ENCODE measurements around the gene TBPL1.
"Not testable (repeated sequence)": the region's sequence is repeated elsewhere in the genome, so short reads cannot be mapped to it uniquely, and the experiment has no call there.

The TBPL1 gene

DNA sequence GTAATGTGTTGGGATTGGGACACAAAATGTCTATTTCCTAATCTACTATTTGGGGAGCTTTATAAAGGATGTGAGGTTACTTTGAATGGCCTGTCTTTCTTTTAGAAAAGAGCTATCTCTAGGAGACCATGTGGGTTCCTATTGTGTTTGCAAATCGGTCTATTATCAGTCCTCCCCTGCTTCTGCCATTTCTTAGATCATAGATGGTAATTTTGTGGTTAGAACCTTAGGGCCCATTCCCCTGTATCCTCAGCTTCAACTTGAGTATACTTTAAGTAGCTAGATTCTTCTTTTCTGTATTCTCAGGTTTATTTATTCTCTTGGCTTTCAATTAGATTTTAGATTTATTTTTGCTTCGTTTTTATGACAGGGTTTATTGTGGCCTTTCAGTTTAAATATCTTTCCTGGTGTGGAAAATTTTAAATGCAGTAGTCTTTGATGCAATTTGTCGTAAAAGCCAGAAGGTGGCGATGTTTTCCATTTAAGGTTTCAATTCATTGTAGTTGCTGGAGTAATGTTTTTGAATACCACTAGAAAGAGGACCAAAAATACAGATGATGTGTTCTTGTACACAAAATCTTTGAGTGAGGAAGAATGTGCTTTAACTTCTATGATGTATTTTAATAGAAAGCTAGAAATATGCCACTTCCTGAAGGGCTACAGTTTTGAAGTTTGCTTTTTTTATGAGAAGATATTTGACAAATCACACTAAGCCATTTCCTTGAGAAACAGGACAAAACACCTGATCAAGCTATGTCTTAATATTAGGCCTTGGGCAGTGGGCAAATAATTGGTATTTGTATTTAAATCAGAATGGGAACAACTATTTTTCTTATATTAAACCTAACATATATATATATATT, 20.3 kb downstream of the TBPL1 start:
- DNase-seq (ENCODE audit: low read depth): peak; percentile 51

DNA sequence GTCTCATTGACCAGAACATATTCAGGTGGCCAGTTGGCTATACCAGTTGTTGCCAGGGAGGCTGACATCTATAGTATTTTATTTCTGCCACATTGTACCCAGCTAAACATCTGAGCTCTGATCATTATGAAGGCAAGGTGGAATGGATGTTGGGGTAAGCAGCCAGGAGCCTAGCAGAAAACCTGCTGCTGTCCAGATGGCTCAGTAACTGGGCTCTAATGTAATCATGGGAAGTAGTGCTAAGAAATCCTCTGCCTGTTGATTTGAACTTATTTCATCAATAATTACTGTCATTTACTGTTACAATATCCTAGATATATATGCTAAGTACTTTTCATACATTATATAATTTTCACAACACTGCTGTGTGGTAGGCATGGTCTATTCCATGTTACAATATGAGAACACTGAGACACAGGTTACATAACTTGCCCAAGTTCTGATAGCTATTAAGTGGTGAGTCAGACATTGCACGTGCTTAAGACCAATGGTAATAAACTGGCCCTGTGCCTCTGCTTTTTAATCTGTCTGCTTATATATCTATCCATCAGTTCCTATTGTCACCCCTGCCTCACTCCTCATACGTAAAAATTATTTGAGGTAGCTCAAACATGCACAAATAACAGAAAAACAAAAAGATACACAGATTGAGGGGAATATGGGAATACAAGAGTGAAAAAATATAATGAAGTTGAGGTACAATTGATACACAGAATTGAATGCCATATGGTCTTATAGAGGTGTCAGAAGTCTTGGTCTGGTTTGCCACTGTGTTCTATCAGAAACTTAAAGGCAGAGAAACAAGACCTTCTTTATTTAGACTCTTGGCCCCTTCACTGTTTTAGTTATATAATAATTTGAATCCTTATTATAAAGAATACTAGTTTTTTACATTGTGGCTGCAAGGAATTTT, 25.2 kb downstream of the TBPL1 start:
- DNase-seq (ENCODE audit: low read depth): peak; percentile 60

DNA sequence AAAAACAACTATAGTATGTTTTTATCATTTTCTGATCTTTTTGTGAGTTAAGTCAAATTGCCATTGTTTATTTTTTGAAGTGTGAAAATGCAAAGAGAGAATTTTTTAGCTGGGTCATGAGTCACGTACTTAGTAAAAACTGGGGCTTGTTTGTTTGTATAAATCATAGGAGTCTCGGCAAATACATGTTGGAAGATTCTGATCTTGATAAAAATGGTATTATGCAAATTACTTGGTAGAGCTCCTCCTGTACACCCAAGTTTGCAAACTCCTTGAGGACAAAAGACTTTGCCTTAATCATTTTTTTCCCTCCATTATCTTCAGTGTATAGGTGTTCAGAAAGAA, 25.8 kb downstream of the TBPL1 start:
- DNase-seq (ENCODE audit: low read depth): no peak

DNA sequence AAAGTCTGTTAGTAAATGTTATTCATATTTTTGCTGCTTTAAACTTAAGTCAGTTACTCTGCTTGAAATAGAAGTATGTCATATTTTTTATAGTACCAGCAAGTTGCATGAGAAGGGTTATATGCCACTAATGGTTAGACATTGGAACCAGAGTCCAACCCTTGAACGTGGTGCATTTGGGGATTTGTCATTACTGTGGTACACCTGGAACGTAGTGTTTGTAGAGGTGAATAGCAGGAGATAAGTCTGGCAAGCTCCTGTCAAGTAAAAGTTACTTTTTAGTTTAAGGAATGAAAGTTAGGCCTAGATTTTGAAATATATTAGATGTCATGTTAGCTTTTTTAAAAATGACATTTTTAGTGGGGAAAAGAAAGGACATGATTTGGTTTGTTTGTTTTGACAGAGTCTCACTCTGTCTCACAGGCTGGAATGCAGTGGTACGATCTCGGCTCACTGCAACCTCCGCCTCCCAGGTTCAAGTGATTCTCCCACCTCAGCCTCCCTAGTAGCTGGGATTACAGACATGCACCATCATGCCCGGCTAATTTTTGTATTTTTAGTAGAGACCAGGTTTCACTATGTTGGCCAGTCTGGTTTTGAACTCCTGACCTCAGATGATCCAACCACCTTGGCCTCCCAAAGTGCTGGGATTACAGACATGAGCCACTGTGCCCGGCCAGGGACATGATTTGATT, 26.4 kb downstream of the TBPL1 start:
- DNase-seq (ENCODE audit: low read depth): not testable (repeated sequence)

DNA sequence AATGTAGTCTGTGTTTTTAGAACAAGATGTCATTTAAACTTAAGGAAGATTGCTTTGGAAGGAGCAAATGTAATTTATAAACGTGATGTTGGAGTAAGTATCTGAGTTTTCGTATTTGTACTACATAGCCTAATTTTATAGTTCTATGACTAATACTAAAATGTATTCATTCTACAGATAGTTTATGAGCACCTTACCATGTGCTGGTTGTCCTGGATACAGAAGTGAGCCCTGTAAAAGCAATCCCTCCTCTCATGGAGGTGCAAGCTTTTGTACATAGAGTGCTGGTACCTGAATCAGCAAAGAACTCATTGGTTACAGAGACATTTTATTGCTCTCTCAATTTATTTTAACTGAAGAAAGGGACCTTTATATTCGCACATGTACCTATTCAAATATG, 27.1 kb downstream of the TBPL1 start:
- DNase-seq (ENCODE audit: low read depth): no peak

DNA sequence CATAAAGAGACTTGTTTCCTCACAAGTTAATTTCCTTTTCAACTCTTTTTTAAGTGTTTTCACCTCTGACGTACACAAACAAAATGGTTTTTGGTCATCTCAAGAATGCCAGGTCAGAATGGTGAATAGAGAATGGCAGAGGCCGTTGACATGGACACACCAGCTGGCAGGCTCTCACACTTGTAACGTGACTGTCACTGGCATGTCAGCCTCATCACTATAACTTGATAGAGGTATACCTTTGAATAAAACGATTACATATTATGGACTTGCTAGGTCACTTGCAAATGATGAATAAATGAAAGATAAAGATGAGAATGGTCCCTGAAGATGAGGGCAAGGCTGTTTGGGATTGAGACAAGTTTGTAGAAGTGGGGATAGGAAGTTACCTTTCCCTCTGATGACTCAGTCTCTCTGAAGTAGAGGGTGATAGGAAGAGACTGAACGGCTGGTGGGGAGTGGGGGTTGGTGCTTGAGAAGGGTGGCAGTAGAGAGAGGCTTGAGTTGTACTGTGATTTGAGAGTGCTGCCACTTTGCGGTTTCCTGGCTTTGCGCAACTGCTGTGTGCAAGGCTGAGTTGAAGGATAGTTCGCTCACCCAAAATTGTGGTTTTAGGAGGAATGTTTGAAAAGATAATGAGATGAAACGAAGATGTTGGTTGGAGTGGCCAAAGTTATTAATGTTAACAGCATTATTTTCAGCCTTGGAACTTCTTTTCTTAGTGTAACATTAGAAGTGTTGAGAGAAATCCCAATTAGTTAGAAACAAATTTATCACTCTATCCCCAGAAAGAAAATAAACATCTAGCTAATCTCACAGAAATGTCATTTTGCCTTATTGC, 30.3 kb downstream of the TBPL1 start:
- DNase-seq (ENCODE audit: low read depth): peak; percentile 73

DNA sequence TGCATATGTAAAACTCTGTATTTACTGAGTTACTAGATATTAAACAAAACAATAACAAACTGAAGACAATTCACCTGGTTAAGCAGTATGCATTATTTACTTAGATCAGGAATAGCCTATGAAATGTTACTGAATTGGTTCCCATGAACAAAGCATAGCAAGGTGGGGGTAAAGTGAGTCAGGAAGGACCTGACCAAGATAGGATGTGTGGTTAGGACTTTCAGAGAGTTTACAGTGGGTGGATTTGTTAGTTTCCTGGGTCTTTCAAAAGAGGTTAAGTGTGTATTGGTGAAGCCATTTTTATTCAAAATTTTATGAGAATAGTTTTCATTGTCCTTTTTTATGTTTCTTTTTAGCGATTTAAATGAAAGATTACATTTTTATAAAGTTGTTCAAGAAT, 32.9 kb downstream of the TBPL1 start:
- no peak for DNase-seq (ENCODE audit: low read depth)

DNA sequence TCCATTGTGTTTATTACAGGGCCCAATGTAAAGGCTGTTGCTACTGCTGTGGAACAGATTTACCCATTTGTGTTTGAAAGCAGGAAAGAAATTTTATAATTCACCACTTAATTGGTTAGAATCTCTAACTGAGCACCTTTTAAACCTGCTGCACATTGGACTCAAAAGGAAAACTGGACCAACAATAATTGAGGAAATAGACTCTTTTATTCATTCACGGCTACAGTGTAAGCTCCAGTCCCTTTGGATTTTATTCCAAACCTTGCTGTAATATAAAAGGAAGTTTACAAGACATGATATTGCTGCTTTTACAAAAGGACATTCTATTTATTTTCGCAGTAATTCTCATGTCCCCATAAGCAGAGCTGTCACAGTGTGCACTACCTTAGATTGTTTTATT, 33.9 kb downstream of the TBPL1 start:
- no peak for DNase-seq (ENCODE audit: low read depth)

DNA sequence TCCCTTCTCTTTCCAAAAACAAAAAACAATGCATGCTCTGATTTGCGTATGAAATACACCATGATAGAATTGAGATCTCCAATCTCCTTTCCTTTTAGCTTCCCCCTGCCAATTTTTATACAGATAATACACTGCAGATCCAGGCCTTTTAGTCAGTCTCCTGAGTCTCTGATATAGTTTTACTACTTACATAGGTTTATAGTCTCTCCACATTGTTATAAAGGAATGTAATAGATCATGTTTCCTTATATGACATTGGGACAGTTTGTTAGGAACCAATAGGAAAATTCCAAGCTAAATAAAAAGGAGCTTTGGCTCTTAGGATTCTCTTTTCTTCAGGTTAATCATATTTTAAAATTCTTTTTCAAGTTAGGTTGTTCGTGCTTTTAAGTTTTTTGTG, 36.5 kb downstream of the TBPL1 start:
- no peak for DNase-seq (ENCODE audit: low read depth)

DNA sequence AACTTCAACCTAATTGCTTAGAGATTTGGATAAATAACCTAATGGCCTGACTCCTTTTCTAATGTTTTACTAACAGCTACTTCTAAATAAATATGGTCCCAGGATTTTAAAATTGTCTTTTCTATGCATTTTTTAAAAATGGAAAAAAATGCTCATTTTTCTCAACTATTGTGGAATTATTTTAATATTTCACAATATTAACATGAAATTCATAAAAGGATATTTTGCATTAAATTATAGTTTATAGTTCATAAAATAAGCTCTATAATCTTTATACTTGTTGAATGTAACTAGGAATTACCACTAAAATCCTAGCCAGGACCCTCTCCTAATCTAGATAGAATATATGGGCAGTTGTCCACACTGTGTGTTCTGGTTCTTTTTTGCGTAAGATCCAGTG, 37.3 kb downstream of the TBPL1 start:
- DNase-seq (ENCODE audit: low read depth): no peak

DNA sequence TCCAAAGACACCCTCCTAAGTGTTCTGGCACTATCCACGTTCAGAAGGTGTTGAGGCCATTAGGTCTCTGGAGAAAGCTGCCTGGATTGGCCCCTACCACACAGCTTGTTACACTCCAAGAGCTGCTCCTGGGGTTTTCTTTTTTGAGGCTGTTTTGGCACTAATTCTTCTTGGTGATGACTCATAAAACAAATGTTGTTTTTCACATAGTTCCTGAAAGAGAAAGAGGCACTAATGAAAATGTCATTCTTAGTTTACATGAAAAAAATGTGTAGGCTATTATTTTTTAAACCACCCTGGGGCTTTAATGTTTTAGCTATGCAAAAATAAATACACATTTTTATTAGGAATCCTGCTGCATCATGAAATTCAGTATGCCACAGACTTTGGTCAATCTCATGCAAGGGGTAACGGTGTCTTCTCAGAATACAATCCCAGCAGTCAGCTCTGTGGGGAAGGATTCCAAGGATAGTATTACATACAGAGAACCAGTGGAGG, 38.1 kb downstream of the TBPL1 start:
- peak; percentile 98 for DNase-seq (ENCODE audit: low read depth)

DNA sequence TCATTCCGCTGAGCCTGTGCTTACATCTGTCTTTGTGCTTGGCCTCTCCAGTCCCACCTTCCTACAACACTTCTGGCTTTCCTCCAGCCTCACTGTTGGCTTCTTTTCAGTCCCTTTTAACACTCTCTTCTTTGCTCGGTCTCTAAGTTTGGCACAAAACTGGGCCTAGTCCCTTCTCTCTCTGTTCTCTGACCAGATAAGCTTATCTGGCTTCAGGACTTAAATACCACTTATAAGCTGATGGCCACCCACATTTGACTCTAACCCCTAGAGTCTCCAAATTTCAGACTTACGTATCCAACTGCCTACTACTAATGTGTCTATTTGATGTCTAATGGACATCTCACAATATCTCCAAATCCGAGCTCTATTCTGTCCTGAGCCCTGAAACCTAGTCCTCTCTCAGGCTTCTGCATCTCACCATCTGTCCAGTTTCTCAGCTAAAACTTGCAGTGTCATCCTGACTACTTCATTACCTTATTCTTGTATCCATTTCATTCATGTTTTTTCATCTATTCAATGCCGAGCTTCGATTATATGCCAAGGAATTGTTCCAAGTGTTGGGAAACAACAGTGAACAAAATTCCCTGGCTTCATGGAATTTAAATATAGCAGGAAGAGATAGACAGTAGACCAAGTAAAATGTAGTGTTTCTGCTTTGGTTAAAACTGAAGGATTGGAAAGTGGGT, 40.1 kb downstream of the TBPL1 start:
- peak; percentile 89 for DNase-seq (ENCODE audit: low read depth)

DNA sequence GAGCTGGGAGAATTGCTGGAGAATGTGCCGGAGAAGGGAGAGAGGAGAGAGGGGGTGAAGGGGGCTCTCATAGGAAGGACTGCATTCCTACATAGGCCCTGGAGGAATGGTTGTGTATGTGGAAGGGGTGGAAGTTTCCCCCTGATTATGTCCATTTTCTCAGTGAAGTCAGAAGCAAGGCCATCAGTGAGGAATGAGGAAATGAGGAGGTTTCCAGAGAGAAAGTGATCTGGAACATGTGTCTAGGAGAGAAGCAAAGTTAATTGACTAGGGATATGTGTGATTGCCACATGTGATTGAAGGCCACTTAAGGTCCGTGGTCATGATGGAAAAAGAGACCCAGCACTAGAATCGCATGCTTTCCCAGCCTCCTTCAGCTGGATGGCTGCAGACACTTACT, 42.3 kb downstream of the TBPL1 start:
- DNase-seq (ENCODE audit: low read depth): peak; percentile 45

DNA sequence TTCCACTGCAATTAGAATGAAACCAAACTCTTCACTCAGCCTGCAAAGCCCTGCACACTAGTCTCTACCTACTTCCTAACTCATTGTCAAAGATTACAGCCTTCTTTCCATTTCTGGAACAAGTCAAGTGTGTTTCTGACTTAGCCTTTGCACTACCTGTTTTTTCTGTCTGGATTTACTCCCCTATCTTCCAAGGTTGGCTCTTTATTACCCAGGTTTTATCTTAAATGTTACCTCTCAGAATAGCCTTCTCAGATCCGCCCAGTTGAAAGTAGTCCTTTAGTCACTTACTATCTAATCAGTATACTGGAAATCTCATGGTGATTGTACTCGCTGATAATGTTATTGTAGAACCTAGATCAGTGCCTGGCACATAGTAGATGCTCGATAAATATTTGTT, 42.7 kb downstream of the TBPL1 start:
- no peak for DNase-seq (ENCODE audit: low read depth)

DNA sequence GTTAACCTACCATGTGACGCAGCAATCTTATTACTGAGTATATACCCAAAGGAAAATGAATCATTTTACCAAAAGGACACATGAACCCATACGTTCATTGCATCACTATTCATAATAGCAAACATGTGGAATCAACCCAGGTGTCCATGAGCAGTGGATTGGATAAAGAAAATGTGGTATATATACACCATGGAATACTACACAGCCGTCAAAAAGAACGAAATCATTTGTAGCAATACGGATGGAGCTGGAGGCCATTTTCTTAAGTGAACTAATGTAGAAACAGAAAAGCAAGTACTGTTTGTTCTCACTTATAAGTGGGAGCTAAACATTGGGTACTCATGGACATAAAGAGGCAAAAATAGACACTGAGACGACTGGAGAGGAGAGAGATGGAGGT, 44.2 kb downstream of the TBPL1 start:
- DNase-seq (ENCODE audit: low read depth): no peak

DNA sequence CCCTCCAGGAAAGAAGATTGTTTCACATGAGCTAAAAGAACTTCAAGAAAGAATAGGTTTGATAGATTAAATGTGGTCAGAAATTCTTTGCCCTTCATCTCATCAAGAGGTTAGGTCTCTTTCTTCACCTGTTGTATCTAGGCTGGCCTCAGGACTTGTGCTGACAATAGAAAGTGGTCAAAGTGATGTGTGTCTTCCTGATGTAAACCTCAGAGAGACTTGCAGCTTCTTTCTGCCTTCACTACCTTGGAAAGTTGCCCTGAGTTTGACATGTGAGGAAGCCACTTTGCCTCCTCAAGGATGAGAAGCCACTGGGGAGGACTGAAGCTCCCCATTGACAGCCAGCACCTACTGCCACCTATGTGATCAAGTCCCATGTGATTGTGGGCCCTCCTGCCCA, 46.3 kb downstream of the TBPL1 start:
- DNase-seq (ENCODE audit: low read depth): no peak

DNA sequence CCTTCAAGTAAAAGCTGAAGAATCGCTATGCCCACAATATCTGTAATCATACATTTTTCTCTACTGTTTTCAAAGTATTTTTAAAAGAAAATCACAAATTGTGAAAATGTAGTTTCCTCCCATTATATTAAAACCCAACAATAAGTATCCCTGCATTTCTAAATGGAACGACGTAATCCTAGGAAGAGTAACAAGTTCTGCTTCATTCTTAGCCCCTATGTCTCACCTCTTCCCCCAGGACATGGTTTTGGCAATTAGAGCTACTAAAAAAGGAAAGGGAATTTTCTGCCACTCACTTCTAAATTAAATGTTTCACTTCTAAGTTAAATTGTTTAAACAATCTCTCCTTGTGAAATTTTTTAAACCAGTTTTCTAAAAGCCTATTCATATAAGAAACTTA, 47.4 kb downstream of the TBPL1 start:
- no peak for DNase-seq (ENCODE audit: low read depth)

DNA sequence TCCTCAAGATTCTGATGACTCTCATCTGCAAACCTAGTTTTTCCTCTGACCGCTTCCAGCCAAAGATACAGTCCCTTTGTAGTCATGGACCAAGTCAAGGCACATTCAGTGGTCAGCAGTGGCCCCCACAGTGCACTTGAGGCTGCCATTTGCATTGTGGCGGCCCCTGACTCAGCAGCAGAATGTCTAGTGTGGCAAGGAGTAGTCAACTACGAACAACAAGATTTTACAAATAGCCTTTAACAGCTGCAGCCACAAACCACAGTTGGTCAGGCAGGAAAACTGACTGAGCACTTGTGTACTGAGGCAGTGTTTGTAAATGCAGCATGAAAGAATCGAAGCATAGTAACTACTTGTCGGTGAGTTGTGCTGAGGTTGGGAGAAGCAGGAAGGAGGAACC, 49.8 kb downstream of the TBPL1 start:
- no peak for DNase-seq (ENCODE audit: low read depth)

DNA sequence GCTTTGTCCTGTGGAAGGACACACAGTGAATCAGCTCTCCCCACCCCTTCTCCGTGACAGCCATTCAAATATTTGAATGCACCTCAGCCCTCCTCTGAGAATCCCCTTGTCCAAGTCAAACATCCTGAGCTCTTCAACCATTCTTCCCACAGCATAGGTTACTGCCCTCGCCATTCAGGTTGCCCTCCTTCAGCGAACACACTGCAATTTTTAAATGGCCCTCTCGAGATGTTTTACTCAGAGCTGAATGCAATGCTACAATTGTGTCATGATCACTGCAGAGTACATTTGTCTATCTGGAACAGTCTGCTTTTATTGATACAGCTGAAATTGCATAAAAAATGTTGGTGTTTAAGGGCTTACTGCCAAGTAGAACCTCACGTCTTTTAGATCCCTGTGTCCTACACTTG, 50.5 kb downstream of the TBPL1 start:
- peak; percentile 56 for DNase-seq (ENCODE audit: low read depth)

DNA sequence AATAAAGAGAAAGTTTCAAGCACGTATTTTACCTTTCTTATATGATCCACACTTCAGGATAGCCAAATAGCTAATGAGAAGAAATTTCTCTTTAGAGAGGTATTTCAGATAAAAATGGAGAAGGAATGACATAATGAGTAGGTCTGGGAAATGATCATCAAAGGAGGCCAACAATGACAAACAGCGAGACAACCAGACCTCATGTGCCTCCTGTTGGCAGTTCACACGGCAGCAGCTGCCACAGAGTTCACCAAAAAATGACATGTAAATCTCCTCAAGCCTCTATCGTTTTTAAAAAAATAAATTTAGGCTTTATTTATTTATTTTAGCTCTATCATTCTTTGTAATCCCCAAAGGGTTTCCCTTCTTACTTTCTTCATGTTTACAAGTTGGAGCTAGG, 51.7 kb downstream of the TBPL1 start:
- no peak for DNase-seq (ENCODE audit: low read depth)

DNA sequence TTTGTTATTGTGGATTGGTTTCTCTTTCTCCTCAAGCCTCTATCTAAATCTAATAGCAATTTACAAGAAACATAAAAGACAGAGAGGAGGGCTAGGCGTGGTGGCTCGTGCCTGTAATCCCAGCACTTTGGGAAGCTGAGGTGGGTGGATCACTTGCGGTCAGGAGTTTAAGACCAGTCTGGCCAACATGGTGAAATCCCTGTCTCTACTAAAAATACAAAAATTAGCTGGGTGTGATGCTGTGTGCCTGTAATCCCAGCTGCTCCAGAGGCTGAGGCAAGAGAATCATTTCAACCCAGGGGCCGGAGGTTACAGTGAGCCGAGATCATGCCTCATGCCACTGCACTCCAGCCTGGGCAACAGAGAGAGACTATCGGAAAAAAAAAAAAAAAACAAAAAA, 52.8 kb downstream of the TBPL1 start:
- DNase-seq (ENCODE audit: low read depth): no peak
